Activated naive CD4-positive, alpha-beta T cell treated with anti-CD3 and anti-CD28 coated beads, Interleukin-2, amount 50 U/mL, for 72 hours (primary cell): ENCODE results near the gene ZNF558. TPM values are rescaled to one million over a fixed set of nuclear protein-coding genes. Genes with fewer than 3 reads are reported as not detected.
"Not testable (repeated sequence)": the region's sequence is repeated elsewhere in the genome, so short reads cannot be mapped to it uniquely, and the experiment has no call there.

ENCODE experiments used
- ATAC-seq, 2 donors: fragments of 150-1000 bp; cut with Tn5 transposase; 2 replicates each; pipeline ENCODE4 v1.10.0; 2021; ENCODE audit warnings: mild to moderate bottlenecking in 2 of 2, moderate library complexity in 2 of 2
- DNase-seq, 2 donors: peaks; one replicate each; pipeline ENCODE4 v3.0.0; 2021 to 2022; ENCODE audit warnings: low spot score in 2 of 2
- H3K27ac Mint-ChIP-seq, 2 donors: one replicate each; pipeline ENCODE4 v1.8.0; 2022; ENCODE audit warnings: mild to moderate bottlenecking in 2 of 2, mixed read lengths in 2 of 2
- H3K36me3 Mint-ChIP-seq, 2 donors: one replicate each; pipeline ENCODE4 v1.8.0; 2022; ENCODE audit warnings: mixed read lengths in 2 of 2
- H3K9me3 Mint-ChIP-seq, 2 donors: one replicate each; pipeline ENCODE4 v1.8.0; 2022; ENCODE audit warnings: mixed read lengths in 2 of 2
- total RNA-seq, 2 donors: library from RNA; stranded (reverse); gene quantifications; one replicate each; pipeline ENCODE4 v1.2.3, GENCODE V29; 2022

ZNF558 gene
- total RNA-seq, 2 donors from 2014 or later, result 32.0 to 36.3 TPM

- Mint-ChIP-seq H3K27ac (no peak overlapping the region), H3K36me3 (peaks cover 82 to 84% of the 10 kb centered on the region in 2 donors), H3K9me3 (peaks cover 13 to 30% of the 10 kb centered on the region in 2 donors)
- DNase-seq (no peak), ATAC-seq (no peak)
Observed at GRCh38 chr19:8821748-8822241, 10.3 kb downstream of the ZNF558 start.

- ATAC-seq (no peak), DNase-seq (no peak)
- H3K36me3 Mint-ChIP-seq, result peaks cover 92 to 99% of the 10 kb centered on the region in 2 donors
- no peak overlapping the region for H3K27ac Mint-ChIP-seq
- H3K9me3 Mint-ChIP-seq, result peaks cover 28 to 46% of the 10 kb centered on the region in 2 donors
Observed at GRCh38 chr19:8820234-8820633, 11.9 kb downstream of the ZNF558 start.

- DNase-seq (no peak), ATAC-seq (no peak)
- peaks cover 61 to 63% of the 10 kb centered on the region in 2 donors for H3K9me3 Mint-ChIP-seq
- H3K27ac Mint-ChIP-seq, result no peak overlapping the region
- H3K36me3 Mint-ChIP-seq, result peaks cover 97 to 99% of the 10 kb centered on the region in 2 donors
Observed at GRCh38 chr19:8815780-8816179, 16.3 kb downstream of the ZNF558 start.

GRCh38 chr19:8814176-8814575 lies 17.9 kb downstream of the ZNF558 start:
- Mint-ChIP-seq H3K27ac (no peak overlapping the region), H3K9me3 (peaks cover 54 to 72% of the 10 kb centered on the region in 2 donors), H3K36me3 (peaks cover 94 to 99% of the 10 kb centered on the region in 2 donors)
- ATAC-seq (no peak), DNase-seq (no peak)

- no peak for ATAC-seq
- Mint-ChIP-seq H3K27ac (no peak overlapping the region), H3K36me3 (peaks cover 88 to 93% of the 10 kb centered on the region in 2 donors), H3K9me3 (peaks cover 55 to 73% of the 10 kb centered on the region in 2 donors)
- DNase-seq, result no peak
Observed at GRCh38 chr19:8811315-8812172, 20.6 kb downstream of the ZNF558 start.

GRCh38 chr19:8806661-8807060 lies 25.4 kb downstream of the ZNF558 start:
- peaks cover 47 to 51% of the 10 kb centered on the region in 2 donors for H3K9me3 Mint-ChIP-seq
- H3K27ac Mint-ChIP-seq, result no peak overlapping the region
- no peak for ATAC-seq
- DNase-seq, result no peak
- peaks cover 75 to 80% of the 10 kb centered on the region in 2 donors for H3K36me3 Mint-ChIP-seq

- no peak for ATAC-seq
- no peak for DNase-seq
- Mint-ChIP-seq H3K36me3 (peaks cover 15 to 20% of the 10 kb centered on the region in 2 donors), H3K27ac (no peak overlapping the region), H3K9me3 (peaks cover 9 to 12% of the 10 kb centered on the region in 2 donors)
Observed at GRCh38 chr19:8794823-8795222, 37.3 kb downstream of the ZNF558 start.

- ATAC-seq, H3K27ac Mint-ChIP-seq, H3K9me3 Mint-ChIP-seq, DNase-seq, H3K36me3 Mint-ChIP-seq: not testable (repeated sequence)
Observed at GRCh38 chr19:8773587-8773986, 58.5 kb downstream of the ZNF558 start.

GRCh38 chr19:8769265-8769664 lies 62.8 kb downstream of the ZNF558 start:
- not testable (repeated sequence) for ATAC-seq, H3K36me3 Mint-ChIP-seq, H3K27ac Mint-ChIP-seq, DNase-seq, H3K9me3 Mint-ChIP-seq

GRCh38 chr19:8767257-8767656 lies 64.8 kb downstream of the ZNF558 start:
- H3K9me3 Mint-ChIP-seq, DNase-seq, H3K27ac Mint-ChIP-seq, H3K36me3 Mint-ChIP-seq, ATAC-seq: not testable (repeated sequence)

Other genes with a start within 250 kb of the ZNF558 start
- 10 to 100 TPM in 1 of 2 donors, 1 to 10 TPM in 1; 5.1 to 11.3 TPM for gene ADAMTS10, start 221.6 kb downstream of the ZNF558 start, total RNA-seq
- gene NFILZ, start 201.7 kb downstream of the ZNF558 start, total RNA-seq, result not detected
- not detected for gene ACTL9, start 133.5 kb downstream of the ZNF558 start, total RNA-seq
- not detected for gene OR2Z1, start 110.7 kb downstream of the ZNF558 start, total RNA-seq
- not detected for gene MBD3L1, start 73 bp upstream of the ZNF558 start, total RNA-seq
- under 1 TPM in 1 of 2 donors, not detected in 1; 0.02 TPM for gene MUC16, start 178.1 kb upstream of the ZNF558 start, total RNA-seq